Fibroblast of villous mesenchyme (primary cell): ENCODE measurements around the gene FANCC. TPM values are rescaled to one million over a fixed set of nuclear protein-coding genes. Genes with fewer than 3 reads are reported as not detected.

Source experiments
- DNase-seq: peaks from one replicate; pipeline ENCODE4 v3.0.0-alpha.2; 2010; ENCODE audit warnings: low read depth
- H3K4me3 ChIP-seq: 2 replicates; pipeline ENCODE4 v1.5.1; 2011; ENCODE audit warnings: low read depth, mild to moderate bottlenecking, low read length
- total RNA-seq: library from RNA; depleted of rRNA; stranded (reverse); fragments of >200 nt; gene quantifications from 2 replicates; pipeline ENCODE4 v1.2.3, GENCODE V29; 2012
- TF ChIP-seq, protein P1 (sequence below): IDR thresholded peaks from 2 replicates; pipeline ENCODE4 v1.5.1; 2012; ENCODE audit warnings: low read depth, mild to moderate bottlenecking, low read length; ENCODE audit not compliant: insufficient read depth

The FANCC gene
- total RNA-seq, 1 donor: 7.8 TPM

GRCh38 chr9:95355500-95355899, 38.0 kb upstream of the FANCC start:
- no peak overlapping the region for H3K4me3 ChIP-seq
- DNase-seq: no peak
- TF ChIP-seq, protein P1, sequence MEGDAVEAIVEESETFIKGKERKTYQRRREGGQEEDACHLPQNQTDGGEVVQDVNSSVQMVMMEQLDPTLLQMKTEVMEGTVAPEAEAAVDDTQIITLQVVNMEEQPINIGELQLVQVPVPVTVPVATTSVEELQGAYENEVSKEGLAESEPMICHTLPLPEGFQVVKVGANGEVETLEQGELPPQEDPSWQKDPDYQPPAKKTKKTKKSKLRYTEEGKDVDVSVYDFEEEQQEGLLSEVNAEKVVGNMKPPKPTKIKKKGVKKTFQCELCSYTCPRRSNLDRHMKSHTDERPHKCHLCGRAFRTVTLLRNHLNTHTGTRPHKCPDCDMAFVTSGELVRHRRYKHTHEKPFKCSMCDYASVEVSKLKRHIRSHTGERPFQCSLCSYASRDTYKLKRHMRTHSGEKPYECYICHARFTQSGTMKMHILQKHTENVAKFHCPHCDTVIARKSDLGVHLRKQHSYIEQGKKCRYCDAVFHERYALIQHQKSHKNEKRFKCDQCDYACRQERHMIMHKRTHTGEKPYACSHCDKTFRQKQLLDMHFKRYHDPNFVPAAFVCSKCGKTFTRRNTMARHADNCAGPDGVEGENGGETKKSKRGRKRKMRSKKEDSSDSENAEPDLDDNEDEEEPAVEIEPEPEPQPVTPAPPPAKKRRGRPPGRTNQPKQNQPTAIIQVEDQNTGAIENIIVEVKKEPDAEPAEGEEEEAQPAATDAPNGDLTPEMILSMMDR: no peak

DNA sequence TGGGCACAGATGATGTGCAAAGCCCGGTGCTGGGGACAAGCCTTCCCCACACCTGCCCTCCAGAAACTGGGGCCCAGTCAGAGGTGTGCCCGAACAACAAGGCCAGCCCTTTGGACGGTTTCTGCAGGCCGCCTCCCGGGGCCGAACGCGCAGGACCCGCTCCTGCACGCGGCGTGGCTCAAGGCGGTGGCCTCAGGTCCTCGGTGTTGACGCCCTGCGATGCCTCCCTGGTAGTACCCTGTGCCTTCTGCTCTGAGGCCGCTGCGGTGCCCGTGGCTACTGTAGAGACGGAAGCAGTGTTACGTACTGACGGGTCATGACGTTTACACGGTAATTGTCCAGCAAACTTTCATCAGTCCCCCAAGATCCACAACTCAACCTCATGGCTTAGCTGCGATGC, 33.5 kb upstream of the FANCC start:
- no peak overlapping the region for H3K4me3 ChIP-seq
- DNase-seq: no peak
- TF ChIP-seq, protein P1: no peak

DNA sequence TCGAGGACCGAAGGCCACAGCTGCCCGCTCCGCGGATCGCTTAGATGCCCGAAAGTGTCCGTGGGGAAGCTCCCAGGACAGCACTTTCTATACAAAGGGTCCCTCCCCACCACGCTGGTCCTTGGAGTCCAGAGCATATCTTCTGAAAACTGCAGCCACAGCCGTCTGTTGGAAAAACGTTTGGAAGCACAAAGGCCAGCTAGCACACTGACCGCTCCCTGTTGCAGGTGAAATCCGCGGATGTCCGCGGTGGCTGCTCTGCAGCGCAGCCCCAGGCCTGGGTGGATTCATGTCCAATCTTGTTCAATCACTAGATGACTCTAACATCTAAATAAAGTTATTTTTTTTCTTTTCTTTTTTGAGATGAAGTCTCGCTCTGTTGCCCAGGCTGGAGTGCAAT, 32.8 kb upstream of the FANCC start:
- TF ChIP-seq, protein P1: no peak
- no peak for DNase-seq
- H3K4me3 ChIP-seq: no peak overlapping the region

- no peak for DNase-seq
- peak overlapping the region; percentile 43 for H3K4me3 ChIP-seq
- TF ChIP-seq, protein P1: no peak
These were observed 31.9 kb upstream of the FANCC start for GRCh38 chr9:95349091-95350038.

DNA sequence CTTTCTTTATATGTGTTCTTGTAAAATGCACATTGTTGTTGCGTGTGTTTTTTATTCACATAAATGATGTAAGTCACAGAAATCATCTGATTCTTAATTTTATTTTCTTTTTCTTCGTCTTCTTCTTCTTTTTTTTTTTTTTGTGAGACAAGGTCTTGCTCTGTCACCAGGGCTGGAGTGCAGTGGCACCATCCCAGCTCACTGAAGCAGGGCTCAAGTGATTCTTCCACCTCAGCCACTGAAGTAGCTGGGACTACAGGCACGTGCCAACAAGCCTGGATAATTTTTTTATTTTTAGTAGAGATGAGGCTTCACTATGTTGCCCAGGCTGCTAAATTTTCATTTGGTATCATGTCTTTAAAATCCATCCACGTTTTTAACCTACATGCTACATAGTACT, 28.5 kb upstream of the FANCC start:
- TF ChIP-seq, protein P1: no peak
- no peak overlapping the region for H3K4me3 ChIP-seq
- DNase-seq: no peak

DNA sequence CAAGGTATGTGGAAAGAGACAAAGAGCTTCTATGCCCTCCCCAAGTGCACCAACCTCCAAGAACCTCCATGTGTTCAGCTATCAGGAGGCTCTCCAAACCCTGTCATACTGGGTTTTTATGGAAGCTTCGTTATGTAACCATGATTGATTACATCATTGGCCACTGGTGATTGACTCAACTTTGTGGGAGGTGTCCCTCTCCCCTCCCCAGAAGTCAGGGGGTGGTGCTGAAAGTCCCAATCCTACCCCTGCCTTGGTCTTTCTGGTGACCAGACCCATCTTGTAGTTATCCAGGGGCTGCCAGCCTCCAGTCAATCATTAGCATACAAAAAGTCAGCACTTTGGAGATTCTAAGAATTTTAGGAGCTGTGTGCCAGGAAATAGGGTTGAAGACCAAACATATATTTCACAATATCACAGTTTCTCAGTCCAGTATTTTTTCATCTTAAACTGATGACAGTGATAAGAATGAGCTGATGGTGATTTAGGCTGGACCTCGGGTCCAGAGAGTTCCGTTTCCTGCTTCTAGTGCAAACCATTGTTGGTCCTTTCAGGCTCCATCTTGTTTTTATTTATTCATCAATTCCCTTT, 27.3 kb upstream of the FANCC start:
- DNase-seq: no peak
- TF ChIP-seq, protein P1: no peak
- H3K4me3 ChIP-seq: no peak overlapping the region
